T follicular helper cell (primary cell): ENCODE data around the gene EVI2A.
"Not testable (repeated sequence)": the region's sequence is repeated elsewhere in the genome, so short reads cannot be mapped to it uniquely, and the experiment has no call there.

ENCODE experiments used
- DNase-seq: peaks from one replicate; pipeline ENCODE4 v3.0.0-alpha.2; 2020; ENCODE audit warnings: low read depth
- total RNA-seq, 2 experiments: gene quantifications; one replicate each; lab custom pipeline; 2026; lab: John Stamatoyannopoulos, UW

EVI2A gene
- total RNA-seq, result 30.4 to 70.8 reads per million in 2 experiments

GRCh38 chr17:31321481-31321880 lies at the start of gene EVI2A:
TSS of gene EVI2A (minus strand) at chr17:31321622. CDS start at chr17:31319013, 2,609 bp downstream.
- DNase-seq, result peak; percentile 73

DNA sequence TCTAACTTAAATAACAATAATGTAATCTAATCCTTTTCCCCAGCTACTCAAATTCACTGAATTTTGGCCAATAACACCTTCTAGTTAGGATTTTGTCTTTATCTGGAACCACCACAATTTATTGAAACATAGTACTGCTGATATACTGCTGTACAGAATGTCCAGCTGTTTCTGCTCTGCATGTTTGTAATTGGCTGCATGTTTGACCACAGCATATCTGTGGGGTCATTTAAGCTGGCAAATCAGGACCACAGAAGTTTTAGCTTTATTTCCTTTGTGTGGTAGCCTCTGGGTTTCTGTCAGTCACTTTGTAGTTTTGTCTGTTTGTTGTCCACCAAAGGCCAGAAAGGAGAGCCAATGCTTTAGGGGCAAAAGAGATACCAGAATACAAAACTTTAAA lies 47.8 kb upstream of the EVI2A start:
- DNase-seq, result no peak

- no peak for DNase-seq
These were observed 44.7 kb upstream of the EVI2A start for GRCh38 chr17:31366088-31366487.

DNA sequence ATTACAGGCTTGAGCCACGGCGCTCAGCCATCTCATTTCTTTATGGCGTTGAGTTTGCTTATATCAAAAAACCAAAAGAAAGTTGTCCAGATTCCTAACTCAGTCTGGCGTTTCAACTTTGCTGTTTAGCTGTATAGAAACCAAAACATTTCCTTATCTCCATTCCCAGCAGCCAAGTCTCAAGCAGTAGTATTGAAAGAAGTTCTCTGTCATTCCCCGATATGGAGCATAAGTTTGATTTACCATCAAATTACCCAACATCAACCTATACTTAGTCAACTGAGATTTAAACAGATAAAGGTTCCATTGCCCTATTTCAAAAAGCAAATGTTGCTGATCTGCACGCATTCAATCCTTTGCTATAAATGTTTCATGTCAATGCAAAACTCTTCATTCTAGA lies 42.6 kb upstream of the EVI2A start:
- DNase-seq, result no peak

- no peak for DNase-seq
These were observed 36.5 kb upstream of the EVI2A start for GRCh38 chr17:31357839-31358394.

DNA sequence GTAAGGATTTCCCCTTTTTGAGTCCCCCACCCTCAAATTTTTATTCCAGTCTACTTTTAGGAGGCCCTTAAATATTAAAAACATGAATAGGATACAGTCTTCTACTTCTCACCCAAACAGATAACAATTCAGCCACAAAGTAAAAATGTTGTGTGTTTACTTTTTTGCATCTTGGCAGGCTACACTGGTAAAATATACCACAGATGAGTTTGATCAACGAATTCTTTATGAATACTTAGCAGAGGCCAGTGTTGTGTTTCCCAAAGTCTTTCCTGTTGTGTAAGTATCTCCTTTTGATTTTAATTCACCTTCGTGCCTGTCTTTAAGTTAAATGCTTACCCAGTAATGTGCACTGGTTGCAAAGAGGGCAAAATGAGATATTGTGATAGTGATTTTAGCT lies 35.7 kb upstream of the EVI2A start:
- DNase-seq, result no peak

GRCh38 chr17:31355935-31356334 lies 34.5 kb upstream of the EVI2A start:
- DNase-seq, result no peak

- no peak for DNase-seq
These were observed 28.0 kb upstream of the EVI2A start for GRCh38 chr17:31349454-31349853.

DNA sequence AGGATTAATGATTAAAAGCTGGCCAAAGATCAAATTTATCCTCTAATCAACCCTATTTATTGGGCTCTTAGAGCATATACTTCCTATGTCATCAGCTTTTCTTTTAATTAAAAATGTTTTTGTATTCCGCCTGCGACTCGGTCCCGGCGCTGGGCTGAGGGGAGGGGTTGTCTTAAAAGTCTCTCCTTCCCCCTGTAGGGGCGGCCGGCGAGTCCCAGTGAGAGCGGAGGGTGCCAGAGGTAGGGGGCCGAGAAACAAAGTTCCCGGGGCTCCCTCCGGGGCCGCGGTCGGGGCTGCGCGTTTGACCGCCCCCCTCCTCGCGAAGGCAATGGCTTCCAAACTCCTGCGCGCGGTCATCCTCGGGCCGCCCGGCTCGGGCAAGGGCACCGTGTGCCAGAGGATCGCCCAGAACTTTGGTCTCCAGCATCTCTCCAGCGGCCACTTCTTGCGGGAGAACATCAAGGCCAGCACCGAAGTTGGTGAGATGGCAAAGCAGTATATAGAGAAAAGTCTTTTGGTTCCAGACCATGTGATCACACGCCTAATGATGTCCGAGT lies 23.8 kb upstream of the EVI2A start:
- DNase-seq, result not testable (repeated sequence)

GRCh38 chr17:31339906-31340661 lies 18.7 kb upstream of the EVI2A start:
- DNase-seq, result no peak

- DNase-seq, result no peak
These were observed 7.8 kb upstream of the EVI2A start for GRCh38 chr17:31329221-31329620.

DNA sequence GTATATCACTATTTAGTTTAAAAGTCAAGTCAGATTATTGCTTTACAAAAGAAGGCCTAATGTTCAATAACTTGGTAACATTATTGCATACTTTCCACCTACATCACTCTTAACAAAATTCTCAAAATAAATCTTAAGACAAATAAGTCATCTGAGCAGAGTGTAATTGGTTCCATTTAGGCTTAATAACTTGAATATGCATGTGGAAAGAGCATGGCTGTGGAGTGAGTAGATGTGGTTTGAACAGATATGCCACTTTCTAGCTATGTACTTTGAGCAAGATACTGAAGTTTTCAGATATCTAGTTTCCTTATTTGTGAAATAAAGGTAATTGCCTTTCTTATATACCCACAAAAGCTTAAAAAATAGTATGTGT lies 6.7 kb upstream of the EVI2A start:
- no peak for DNase-seq

DNA sequence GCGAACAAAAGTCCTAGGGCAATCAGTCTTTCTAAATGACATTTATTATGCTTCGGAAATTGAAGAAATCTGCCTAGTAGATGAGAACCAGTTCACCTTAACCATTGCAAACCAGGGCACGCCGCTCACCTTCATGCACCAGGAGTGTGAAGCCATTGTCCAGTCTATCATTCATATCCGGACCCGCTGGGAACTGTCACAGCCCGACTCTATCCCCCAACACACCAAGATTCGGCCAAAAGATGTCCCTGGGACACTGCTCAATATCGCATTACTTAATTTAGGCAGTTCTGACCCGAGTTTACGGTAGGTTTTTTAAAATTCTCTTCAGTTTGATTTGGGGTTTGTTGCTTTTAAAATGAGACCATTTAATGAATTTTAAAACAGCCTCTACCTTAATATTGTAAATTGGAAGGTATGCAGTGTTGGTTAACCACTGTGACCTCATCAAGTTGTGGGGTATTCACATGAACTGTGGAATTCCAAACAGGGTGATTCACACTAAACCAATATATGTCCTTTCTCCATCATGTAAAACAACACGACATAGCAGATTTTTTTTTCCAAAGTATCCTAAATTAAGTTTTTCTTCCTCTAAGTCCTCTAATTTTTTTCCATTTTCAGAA lies 6.2 kb upstream of the EVI2A start:
- no peak for DNase-seq

DNA sequence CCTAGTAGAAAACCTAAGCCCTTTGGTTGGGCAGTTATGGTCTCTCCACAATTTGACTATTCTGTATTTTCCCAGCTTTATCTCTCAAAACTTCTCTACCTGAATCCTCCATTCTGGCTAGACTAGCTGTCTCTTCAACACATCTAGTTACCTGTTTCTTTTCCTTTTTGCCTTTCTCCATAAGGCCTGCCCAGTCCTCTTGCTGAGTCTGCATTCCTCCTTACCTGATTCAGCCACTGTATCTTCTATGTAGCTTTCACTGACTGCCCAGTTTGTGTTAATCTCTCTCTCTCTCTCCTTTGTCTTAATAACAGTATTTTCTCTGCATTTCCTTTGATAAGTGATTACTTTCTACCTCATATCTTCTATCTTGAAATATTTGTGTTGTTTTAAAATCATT lies 2.1 kb upstream of the EVI2A start:
- no peak for DNase-seq

DNA sequence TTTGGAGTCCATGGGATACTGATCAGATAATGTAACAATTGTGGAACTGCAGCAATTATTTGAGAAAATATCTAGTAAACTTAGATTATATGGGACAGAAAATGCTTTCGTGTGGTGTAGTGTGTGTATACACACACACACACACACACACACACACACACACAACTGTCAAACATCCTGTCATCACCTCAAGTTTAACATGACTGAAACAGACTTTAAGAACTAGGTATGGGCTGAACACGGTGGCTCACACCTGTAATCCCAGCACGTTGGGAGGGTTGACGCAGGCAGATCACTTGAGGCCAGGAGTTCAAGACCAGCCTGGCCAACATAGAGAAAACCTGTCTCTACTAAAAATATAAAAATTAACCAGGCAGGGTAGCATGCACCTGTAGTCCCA lies 544 bp upstream of the EVI2A start:
- no peak for DNase-seq

DNA sequence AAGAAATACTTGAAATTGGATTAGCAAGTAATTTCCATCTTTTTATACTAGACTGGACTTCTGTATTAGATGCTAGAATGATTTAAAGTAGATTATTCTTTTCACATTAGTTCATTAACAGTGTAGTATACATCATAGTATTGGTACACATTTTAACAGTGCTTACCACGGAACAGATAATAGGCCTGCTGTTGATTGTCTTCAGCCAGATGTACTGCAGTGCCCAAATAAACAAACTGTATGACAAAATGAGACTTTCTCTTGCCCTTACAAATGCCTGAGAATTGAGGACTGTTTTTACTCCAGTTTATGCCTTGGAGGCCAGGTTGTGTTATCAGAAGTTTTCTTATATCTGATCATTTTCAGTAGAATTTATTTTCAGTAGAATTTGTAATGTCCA lies 631 bp downstream of the EVI2A start:
- no peak for DNase-seq

- DNase-seq, result no peak
These were observed 1.2 kb downstream of the EVI2A start for GRCh38 chr17:31320241-31320640.

DNA sequence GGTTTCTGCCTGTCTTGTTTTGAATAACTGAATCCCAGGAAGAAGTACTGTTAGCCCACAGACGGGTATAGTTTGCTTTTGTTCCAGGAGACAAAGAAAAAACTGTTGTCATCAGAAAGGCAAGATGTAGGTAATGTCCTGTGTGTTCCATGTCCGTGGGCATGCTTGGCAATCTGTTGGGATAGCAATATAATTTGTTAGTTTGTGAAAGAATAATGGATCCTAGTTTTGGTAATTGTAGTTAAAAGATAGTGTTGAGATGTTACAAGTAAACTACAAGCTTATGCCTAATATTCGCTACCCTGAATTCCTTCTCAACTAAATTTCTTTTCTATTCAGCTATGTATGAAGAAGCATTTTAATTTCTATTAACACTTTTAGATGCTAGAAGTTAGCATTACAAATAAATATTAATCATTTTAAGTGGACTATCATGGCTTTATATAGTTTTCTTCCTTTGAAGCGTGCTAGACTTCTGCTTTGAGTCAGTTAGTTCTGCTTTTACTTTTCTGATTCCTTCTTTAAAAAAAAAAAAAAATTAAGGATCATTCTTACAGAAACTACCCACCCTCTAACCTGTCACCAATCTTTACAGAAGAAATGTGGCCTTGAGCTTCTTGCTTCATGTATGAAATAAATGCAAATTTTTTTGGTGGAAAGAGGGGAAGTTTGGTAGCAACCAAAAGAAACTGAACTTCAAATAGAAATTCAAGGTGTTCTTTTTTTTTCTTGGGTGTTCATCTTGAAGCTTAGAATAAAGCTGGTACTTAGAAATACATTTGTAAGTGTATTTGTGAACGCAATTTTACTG lies 2.4 kb downstream of the EVI2A start:
- DNase-seq, result no peak

- DNase-seq, result peak; percentile 49
These were observed 3.1 kb downstream of the EVI2A start for GRCh38 chr17:31318298-31318801.

- DNase-seq, result no peak
These were observed 6.7 kb downstream of the EVI2A start for GRCh38 chr17:31314782-31315100.

GRCh38 chr17:31313982-31314781 lies 7.2 kb downstream of the EVI2A start, which contains the start of gene EVI2B:
TSS of gene EVI2B (minus strand) at chr17:31314054. CDS start at chr17:31305609, 8,445 bp downstream.
- DNase-seq, result no peak
